H1 (cell line): ENCODE data around the gene ST3GAL3. TPM values are rescaled to one million over a fixed set of nuclear protein-coding genes. Genes with fewer than 3 reads are reported as not detected.

ENCODE experiments used
- CTCF ChIA-PET: fragments of 300-600 bp; sonication (Branson Sonifier 250); formaldehyde crosslinking; loops from one replicate; lab custom pipeline; 2021; ENCODE audit not compliant: partially characterized antibody; lab: Charles Lee
- POLR2A ChIA-PET: fragments of 300-600 bp; sonication (Branson Sonifier 250); formaldehyde crosslinking; loops from one replicate; lab custom pipeline; 2021; ENCODE audit warnings: inconsistent platforms; ENCODE audit not compliant: partially characterized antibody; lab: Charles Lee
- DNase-seq, 2 experiments: peaks; one replicate each; pipeline versions ENCODE4 v3.0.0 to v3.0.0-alpha.2; 2010 to 2022; ENCODE audit warnings: low spot score in 2 of 2, low read depth in 1 of 2, mixed read lengths in 1 of 2
- FAIRE-seq: peaks from 2 replicates; lab custom pipeline; 2011; peaks lifted over from hg19 to GRCh38; lab: Jason Lieb, UNC
- H2AFZ ChIP-seq: 2 replicates; pipeline ENCODE4 v1.8.1; 2012; ENCODE audit warnings: low read length, inconsistent platforms
- H2AK5ac ChIP-seq: 2 replicates; pipeline ENCODE4 v1.6.1; 2013; ENCODE audit warnings: low read depth, low read length
- H2BK120ac ChIP-seq: replicated peaks from 2 replicates; pipeline ENCODE3; 2013; ENCODE audit warnings: low read depth, low read length, inconsistent platforms
- H2BK12ac ChIP-seq: 2 replicates; pipeline ENCODE4 v1.6.1; 2013; ENCODE audit warnings: low read depth, low read length
- H2BK15ac ChIP-seq: 2 replicates; pipeline ENCODE4 v1.6.1; 2013; ENCODE audit warnings: low read length
- H2BK20ac ChIP-seq: 2 replicates; pipeline ENCODE4 v1.6.1; 2013; ENCODE audit warnings: low read length
- H2BK5ac ChIP-seq: 2 replicates; pipeline ENCODE4 v1.6.1; 2013; ENCODE audit warnings: low read depth, low read length
- H3K14ac ChIP-seq: 2 replicates; pipeline ENCODE4 v1.6.1; 2013; ENCODE audit warnings: inconsistent platforms; ENCODE audit not compliant: insufficient read length
- H3K18ac ChIP-seq: 2 replicates; pipeline ENCODE4 v1.6.1; 2013; ENCODE audit warnings: low read length; ENCODE audit errors: extremely low read depth
- H3K23ac ChIP-seq: 2 replicates; pipeline ENCODE4 v1.6.1; 2013; ENCODE audit warnings: inconsistent platforms; ENCODE audit not compliant: insufficient read length
- H3K23me2 ChIP-seq: 2 replicates; pipeline ENCODE4 v1.6.1; 2013; ENCODE audit warnings: low read depth, low read length
- H3K27ac ChIP-seq: 2 replicates; pipeline ENCODE4 v1.6.1; 2011; ENCODE audit warnings: low read depth, low read length, inconsistent platforms
- H3K27me3 ChIP-seq, 4 experiments: replicated peaks in 1 of 4; 1 replicate in 1 of 4; 2 replicates in 3 of 4; pipeline versions ENCODE4 v1.6.1 to v1.8.1; 2011 to 2013; ENCODE audit warnings: low read length in 3 of 4, mild to moderate bottlenecking in 3 of 4, inconsistent platforms in 2 of 4, mixed read lengths in 2 of 4, moderate library complexity in 1 of 4; ENCODE audit not compliant: control insufficient read depth in 3 of 4, insufficient read depth in 3 of 4; ENCODE audit errors: extremely low read depth in 1 of 4
- H3K36me3 ChIP-seq, 4 experiments: 2 replicates each; pipeline versions ENCODE4 v1.6.1 to v1.8.1; 2011 to 2013; ENCODE audit warnings: mild to moderate bottlenecking in 4 of 4, low read length in 3 of 4, moderate library complexity in 2 of 4, control low read depth in 1 of 4, inconsistent platforms in 1 of 4; ENCODE audit not compliant: insufficient read depth in 4 of 4, control insufficient read depth in 2 of 4
- H3K4ac ChIP-seq: replicated peaks from 2 replicates; pipeline ENCODE3; 2013; ENCODE audit warnings: low read length, low read depth, mixed read lengths, inconsistent platforms; ENCODE audit not compliant: insufficient read length
- H3K4me1 ChIP-seq, 4 experiments: replicated peaks in 1 of 4; 1 replicate in 1 of 4; 2 replicates in 3 of 4; pipeline versions ENCODE4 v1.6.1 to v1.8.1; 2011 to 2013; ENCODE audit warnings: low read length in 3 of 4, inconsistent platforms in 2 of 4, mixed read lengths in 1 of 4; ENCODE audit not compliant: insufficient read depth in 4 of 4, control insufficient read depth in 3 of 4
- H3K4me2 ChIP-seq, 2 experiments: 2 replicates each; pipeline versions ENCODE4 v1.6.1 to v1.8.1; 2011 to 2013; ENCODE audit warnings: low read depth in 2 of 2, low read length in 2 of 2, control low read depth in 1 of 2, inconsistent platforms in 1 of 2, mild to moderate bottlenecking in 1 of 2; ENCODE audit not compliant: insufficient read depth in 1 of 2
- H3K4me3 ChIP-seq, 4 experiments: fragments of 200-600, 300-600 bp in 1 of 4; sonication (generic), shearing (Covaris generic), sonication (Bioruptor Twin) in 1 of 4; 2 replicates each; pipeline versions ENCODE4 v1.5.1 to v1.8.1; 2011 to 2016; ENCODE audit warnings: low read length in 4 of 4, low read depth in 3 of 4, control low read depth in 2 of 4, inconsistent platforms in 2 of 4, mild to moderate bottlenecking in 2 of 4, mixed read lengths in 1 of 4, moderate library complexity in 1 of 4; ENCODE audit not compliant: insufficient read depth in 2 of 4; ENCODE audit errors: extremely low read depth in 1 of 4
- H3K56ac ChIP-seq: replicated peaks from 2 replicates; pipeline ENCODE3; 2013; ENCODE audit warnings: low read depth, mild to moderate bottlenecking, mixed read lengths, low read length, inconsistent platforms; ENCODE audit not compliant: insufficient read length
- H3K79me1 ChIP-seq: 2 replicates; pipeline ENCODE4 v1.6.1; 2013; ENCODE audit warnings: low read depth, low read length, control low read depth
- H3K79me2 ChIP-seq, 2 experiments: 2 replicates each; pipeline versions ENCODE4 v1.6.1 to v1.8.1; 2012 to 2013; ENCODE audit warnings: low read length in 2 of 2, mild to moderate bottlenecking in 2 of 2, inconsistent platforms in 1 of 2; ENCODE audit not compliant: insufficient read depth in 2 of 2, control insufficient read depth in 1 of 2
- H3K9ac ChIP-seq, 4 experiments: replicated peaks in 1 of 4; 1 replicate in 1 of 4; 2 replicates in 3 of 4; pipeline versions ENCODE4 v1.6.1 to v1.8.1; 2011 to 2013; ENCODE audit warnings: low read depth in 3 of 4, low read length in 3 of 4, control low read depth in 2 of 4, mild to moderate bottlenecking in 2 of 4, moderate library complexity in 2 of 4, inconsistent platforms in 1 of 4; ENCODE audit errors: extremely low read depth in 1 of 4
- H3K9me3 ChIP-seq, 2 experiments: 2 replicates each; pipeline versions ENCODE4 v1.6.1 to v1.8.1; 2012 to 2013; ENCODE audit warnings: mild to moderate bottlenecking in 2 of 2, moderate library complexity in 2 of 2, control low read depth in 1 of 2, inconsistent platforms in 1 of 2, low read depth in 1 of 2, low read length in 1 of 2, mixed read lengths in 1 of 2; ENCODE audit not compliant: insufficient read depth in 2 of 2
- H4K20me1 ChIP-seq, 2 experiments: replicated peaks in 1 of 2; 2 replicates each; pipeline versions ENCODE3 to v1.8.1; 2011 to 2013; ENCODE audit warnings: inconsistent platforms in 2 of 2, low read length in 2 of 2, mild to moderate bottlenecking in 1 of 2; ENCODE audit not compliant: insufficient read depth in 2 of 2, control insufficient read depth in 1 of 2
- H4K5ac ChIP-seq: 2 replicates; pipeline ENCODE4 v1.6.1; 2013; ENCODE audit warnings: low read length, low read depth, mixed read lengths, inconsistent platforms; ENCODE audit not compliant: insufficient read length
- H4K8ac ChIP-seq: 2 replicates; pipeline ENCODE4 v1.8.0; 2013; ENCODE audit warnings: mild to moderate bottlenecking, moderate library complexity, low read length, inconsistent platforms; ENCODE audit not compliant: insufficient read depth; ENCODE audit errors: extremely low read depth
- H4K91ac ChIP-seq: replicated peaks from 2 replicates; pipeline ENCODE3; 2013; ENCODE audit warnings: low read length, mixed read lengths, inconsistent platforms; ENCODE audit not compliant: insufficient read length
- ATF3 ChIP-seq: IDR thresholded peaks from 2 replicates; pipeline ENCODE4 v1.6.1; 2011; ENCODE audit warnings: low read depth, mild to moderate bottlenecking, low read length; ENCODE audit not compliant: insufficient read depth
- BACH1 ChIP-seq: IDR thresholded peaks from 2 replicates; pipeline ENCODE4 v1.6.1; 2012; ENCODE audit warnings: low read length, improper control_type of control experiment
- BRCA1 ChIP-seq: IDR thresholded peaks from 2 replicates; pipeline ENCODE4 v1.6.1; 2012; ENCODE audit warnings: low read depth, low read length, improper control_type of control experiment
- CHD1 ChIP-seq: IDR thresholded peaks from 2 replicates; pipeline ENCODE4 v1.6.1; 2012; ENCODE audit warnings: low read depth, low read length, improper control_type of control experiment
- CHD2 ChIP-seq: IDR thresholded peaks from 2 replicates; pipeline ENCODE4 v1.6.1; 2012; ENCODE audit warnings: low read length, improper control_type of control experiment
- JUN ChIP-seq: IDR thresholded peaks from 2 replicates; pipeline ENCODE4 v1.6.1; 2011; ENCODE audit warnings: low read depth, mild to moderate bottlenecking, improper control_type of control experiment, low read length
- KDM5A ChIP-seq: fragments of 200-600 bp; IDR thresholded peaks from 2 replicates; pipeline ENCODE4 v1.7.1; 2012; ENCODE audit warnings: mild to moderate bottlenecking, low read length, inconsistent platforms, mixed read lengths
- MAFK ChIP-seq: IDR thresholded peaks from 2 replicates; pipeline ENCODE4 v1.6.1; 2012; ENCODE audit warnings: low read depth, mild to moderate bottlenecking, improper control_type of control experiment, low read length
- NRF1 ChIP-seq: IDR thresholded peaks from 2 replicates; pipeline ENCODE4 v1.6.1; 2011; ENCODE audit warnings: mild to moderate bottlenecking, low read depth, low read length, improper control_type of control experiment
- SAP30 ChIP-seq: fragments of 300-600 bp; sonication (generic); IDR thresholded peaks from 2 replicates; pipeline ENCODE4 v1.7.1; 2012; ENCODE audit warnings: low read length, moderate library complexity, mild to moderate bottlenecking, inconsistent platforms; ENCODE audit not compliant: insufficient read depth, insufficient replicate concordance
- SP1 ChIP-seq: IDR thresholded peaks from 2 replicates; pipeline ENCODE4 v1.6.1; 2011; ENCODE audit warnings: low read depth, low read length
- TCF12 ChIP-seq: IDR thresholded peaks from 2 replicates; pipeline ENCODE4 v1.6.1; 2011; ENCODE audit warnings: low read depth, mild to moderate bottlenecking, low read length
- WGBS, 2 experiments: shearing (Covaris generic) in 1 of 2; methylation state at CpG; one replicate each; pipeline versions ENCODE4 v1.1.6 to v1.1.7; 2013 to 2015; ENCODE audit warnings: low lambda C conversion rate in 2 of 2, mixed read lengths in 2 of 2, inconsistent platforms in 1 of 2, low coverage in 1 of 2, missing lambda C conversion rate in 1 of 2; ENCODE audit not compliant: insufficient replicate concordance in 2 of 2, insufficient coverage in 1 of 2, insufficient read length in 1 of 2; ENCODE audit errors: extremely low coverage in 1 of 2, missing lambda C conversion rate in 1 of 2; 5-methylcytosine and 5-hydroxymethylcytosine counted together
- polyA plus RNA-seq, 7 experiments: library from polyadenylated mRNA; depleted of rRNA in 3 of 7; stranded (reverse) in 5 of 7; unstranded in 2 of 7; fragments of >200 nt in 5 of 7; fragments of 200-250 nt in 2 of 7; gene quantifications; 1 replicate in 5 of 7; 2 replicates in 1 of 7; 4 replicates in 1 of 7; pipeline versions ENCODE4 v1.2.1 to v1.2.3, GENCODE V29; 2011 to 2013; ENCODE audit warnings: missing spikeins in 2 of 7, mixed read lengths in 2 of 7
- total RNA-seq: library from RNA; stranded (reverse); fragmentation: NEBNext Ultra II Directional; extraction: Animal tissue kit (Norgen Biotek cat#: 25700); gene quantifications from 2 replicates; pipeline ENCODE4 v1.2.1, GENCODE V29; 2021

ST3GAL3 gene
- total and polyA plus RNA-seq, 2 of the 8 experiments (the other 6 are each of a cell fraction or from before 2014, with no cell fraction given): 6.8 to 7.0 TPM

GRCh38 chr1:43958351-43959255 is 251.3 kb downstream of the ST3GAL3 start:
- H3K9ac ChIP-seq: no peak overlapping the region
- no peak overlapping the region for H3K14ac ChIP-seq
- no peaks in the 10 kb centered on the region for H3K4me1 ChIP-seq
- H3K27ac ChIP-seq: no peak overlapping the region
- no peaks in the 10 kb centered on the region for H3K9me3 ChIP-seq
- no peak overlapping the region for H4K91ac ChIP-seq
- H2AK5ac ChIP-seq: no peak overlapping the region
- peaks cover 0 to 5% of the 10 kb centered on the region in 2 experiments for H4K20me1 ChIP-seq
- no peak overlapping the region for H3K4ac ChIP-seq
- TF ChIP-seq NRF1 (no peak), JUN (no peak), BACH1 (no peak), SP1 (no peak), BRCA1 (no peak), CHD2 (no peak), ATF3 (no peak), KDM5A (no peak), MAFK (no peak), SAP30 (no peak), CHD1 (no peak), TCF12 (no peak)
- no peaks in the 10 kb centered on the region for H3K27me3 ChIP-seq
- peaks cover 3 to 14% (median 8%) of the 10 kb centered on the region in 4 experiments; a peak in 4 of 8 replicates for H3K36me3 ChIP-seq
- no peak overlapping the region for H4K8ac ChIP-seq
- H3K18ac ChIP-seq: no peak overlapping the region
- peaks cover 3% of the 10 kb centered on the region for H3K79me1 ChIP-seq
- no peak overlapping the region for H2BK12ac ChIP-seq
- H3K4me3 ChIP-seq: no peak overlapping the region
- no peak overlapping the region for H2BK15ac ChIP-seq
- no peak overlapping the region for H2BK20ac ChIP-seq
- H3K4me2 ChIP-seq: no peak overlapping the region
- H3K56ac ChIP-seq: no peak overlapping the region
- ChIA-PET CTCF (interaction anchor here (0.7 to 3.2 kb wide), 9 partner anchors 9 to 232 kb away, joined by 3 to 12 read pairs (median 3); partner anchors contain the start of genes ARTN and IPO13), POLR2A (interaction anchor here (0.7 to 1.7 kb wide), 7 partner anchors 8 to 30 kb away, joined by 3 to 6 read pairs (median 3); no protein-coding TSS in a partner anchor)
- H2BK5ac ChIP-seq: no peak overlapping the region
- DNase-seq: no peak
- no peaks in the 10 kb centered on the region for H3K23me2 ChIP-seq
- no peak overlapping the region for H4K5ac ChIP-seq
- WGBS, 2 experiments: 85% methylated on average over 9 of the region's 9 CpGs; no CpG with 5 or more reads in 1 of the 2 experiments
- no peak overlapping the region for H3K23ac ChIP-seq
- H2BK120ac ChIP-seq: no peak overlapping the region
- H3K79me2 ChIP-seq: 0 out of 4 replicates have a peak, but pooled peaks cover 0 to 4% of the 10 kb centered on the region in 2 experiments
- no peak overlapping the region for H2AFZ ChIP-seq
- FAIRE-seq: no peak
